GM10266 (cell line): Measurements from ENCODE around the gene CD58.

ENCODE experiments used
- DNase-seq: peaks from one replicate; pipeline ENCODE4 v3.0.0; 2012; ENCODE audit errors: extremely low spot score
- TF ChIP-seq, protein P1 (sequence below): IDR thresholded peaks from 2 replicates; pipeline ENCODE4 v1.5.1; 2012; ENCODE audit warnings: mild to moderate bottlenecking, low read depth; ENCODE audit not compliant: control insufficient read depth, insufficient read depth; ENCODE audit errors: missing control alignments

The CD58 gene

DNA sequence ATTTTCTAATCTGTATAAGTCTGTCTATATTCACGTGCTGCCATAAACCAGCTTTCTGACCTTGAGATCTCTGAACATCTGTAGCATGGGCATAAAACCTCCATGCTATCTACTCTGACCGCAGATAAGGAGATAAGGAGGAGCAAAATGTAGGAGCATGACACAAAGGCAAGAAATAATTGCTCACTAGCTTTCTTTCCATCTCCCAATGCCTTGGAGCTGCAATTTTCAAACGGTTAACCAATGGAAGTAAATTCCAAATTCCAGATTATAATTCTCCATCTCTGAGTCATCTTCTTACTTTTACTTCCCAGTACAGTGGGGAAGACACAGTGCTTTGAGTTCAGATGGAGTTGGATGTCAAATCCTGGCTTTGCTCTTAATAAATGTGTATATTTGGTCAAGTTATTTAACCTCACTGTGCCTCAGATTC is 41.6 kb downstream of the CD58 start:
- no peak for DNase-seq
- TF ChIP-seq, protein P1, sequence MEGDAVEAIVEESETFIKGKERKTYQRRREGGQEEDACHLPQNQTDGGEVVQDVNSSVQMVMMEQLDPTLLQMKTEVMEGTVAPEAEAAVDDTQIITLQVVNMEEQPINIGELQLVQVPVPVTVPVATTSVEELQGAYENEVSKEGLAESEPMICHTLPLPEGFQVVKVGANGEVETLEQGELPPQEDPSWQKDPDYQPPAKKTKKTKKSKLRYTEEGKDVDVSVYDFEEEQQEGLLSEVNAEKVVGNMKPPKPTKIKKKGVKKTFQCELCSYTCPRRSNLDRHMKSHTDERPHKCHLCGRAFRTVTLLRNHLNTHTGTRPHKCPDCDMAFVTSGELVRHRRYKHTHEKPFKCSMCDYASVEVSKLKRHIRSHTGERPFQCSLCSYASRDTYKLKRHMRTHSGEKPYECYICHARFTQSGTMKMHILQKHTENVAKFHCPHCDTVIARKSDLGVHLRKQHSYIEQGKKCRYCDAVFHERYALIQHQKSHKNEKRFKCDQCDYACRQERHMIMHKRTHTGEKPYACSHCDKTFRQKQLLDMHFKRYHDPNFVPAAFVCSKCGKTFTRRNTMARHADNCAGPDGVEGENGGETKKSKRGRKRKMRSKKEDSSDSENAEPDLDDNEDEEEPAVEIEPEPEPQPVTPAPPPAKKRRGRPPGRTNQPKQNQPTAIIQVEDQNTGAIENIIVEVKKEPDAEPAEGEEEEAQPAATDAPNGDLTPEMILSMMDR, result no peak

DNA sequence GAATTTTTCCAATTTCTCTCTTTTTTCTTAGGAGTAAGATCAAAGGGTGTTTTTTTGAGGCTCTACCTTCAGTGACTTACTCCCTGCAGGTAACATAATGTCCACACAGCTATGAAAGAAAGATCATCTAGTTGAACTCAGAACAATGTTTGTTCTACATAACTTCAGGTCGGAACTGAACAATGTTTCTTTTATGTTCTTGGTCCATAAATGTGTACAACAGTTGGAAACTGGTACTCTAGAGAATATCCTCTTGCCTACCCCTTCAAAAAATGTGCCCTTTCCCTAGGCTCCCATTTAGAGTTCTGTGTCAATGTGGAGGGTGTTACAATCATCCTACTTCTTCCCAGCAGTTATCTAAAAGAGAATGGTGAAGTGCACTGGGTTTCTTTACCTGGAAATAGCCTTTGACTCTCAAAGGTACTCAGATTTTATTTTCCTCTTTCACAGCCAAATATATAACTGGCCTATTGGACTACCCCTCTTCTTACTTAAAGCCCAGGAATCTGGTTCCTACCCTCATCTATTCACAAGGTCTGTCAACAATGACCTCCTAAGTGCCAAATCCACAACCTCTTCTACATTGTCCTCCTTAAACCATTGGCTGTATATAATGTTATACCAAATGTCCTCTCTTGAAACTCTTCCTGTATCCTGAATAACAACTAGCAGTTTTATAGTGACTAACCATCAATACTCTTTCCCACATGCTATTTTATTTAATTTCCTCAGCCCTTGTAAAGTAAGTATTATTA is 42.3 kb downstream of the CD58 start:
- TF ChIP-seq, protein P1, result no peak
- DNase-seq, result no peak

DNA sequence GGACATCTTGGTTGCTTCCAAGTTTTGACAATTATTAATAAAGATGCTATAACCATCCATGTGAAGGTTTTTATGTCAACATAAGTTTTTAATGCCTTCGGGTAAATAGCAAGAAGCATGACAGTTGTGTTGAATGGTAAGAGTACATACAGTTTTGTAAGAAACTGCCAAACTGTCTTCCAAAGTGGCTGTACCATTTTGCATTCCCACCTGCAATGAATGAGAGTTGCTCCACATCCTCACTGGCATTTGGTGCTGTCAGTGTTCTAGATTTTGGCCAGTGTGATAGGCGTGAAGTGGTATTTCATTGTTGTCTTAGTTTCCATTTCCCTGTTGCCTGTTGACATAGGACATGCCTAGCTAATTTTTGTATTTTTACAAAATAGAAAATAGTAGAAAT is 45.4 kb downstream of the CD58 start:
- DNase-seq, result no peak
- TF ChIP-seq, protein P1, result no peak

DNA sequence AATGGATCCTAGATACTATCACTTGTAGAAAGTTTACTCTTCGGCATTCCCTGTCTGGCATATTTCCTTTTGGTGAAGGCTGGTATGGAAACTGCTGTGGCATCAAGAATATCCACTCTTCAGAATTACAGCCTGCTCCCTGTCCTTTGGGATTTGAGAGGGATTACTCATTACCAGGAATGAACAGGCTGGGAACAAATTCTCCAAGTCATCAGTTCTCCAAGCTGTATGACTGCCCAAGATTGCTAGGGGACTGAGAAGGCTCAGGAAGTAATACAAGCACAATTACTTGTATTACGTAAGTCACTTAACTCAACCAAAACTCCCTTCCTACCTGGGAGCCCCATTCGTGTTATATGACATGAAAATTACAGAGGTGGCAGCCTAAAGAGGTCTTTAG is 49.6 kb downstream of the CD58 start:
- TF ChIP-seq, protein P1, result no peak
- no peak for DNase-seq

DNA sequence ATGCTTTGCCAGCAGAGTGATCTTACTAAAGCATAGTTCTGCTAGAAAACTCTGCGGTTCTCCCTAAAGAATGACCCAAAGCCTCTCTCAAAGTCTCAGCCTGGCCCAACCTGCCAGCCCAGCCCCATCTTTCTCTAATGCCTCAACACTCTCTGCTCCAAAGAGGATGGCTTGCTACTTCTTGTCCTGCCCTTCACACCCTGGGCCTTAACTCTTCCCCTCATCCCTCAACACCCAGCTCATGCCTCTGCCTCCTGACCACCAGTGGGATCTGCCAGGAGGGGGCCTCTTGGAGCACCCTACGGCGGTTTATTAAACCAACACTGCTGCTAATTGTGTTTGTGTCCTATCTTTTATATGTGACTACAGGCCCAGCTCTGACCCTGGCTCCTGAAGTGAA is 52.4 kb downstream of the CD58 start:
- no peak for DNase-seq
- TF ChIP-seq, protein P1, result no peak

DNA sequence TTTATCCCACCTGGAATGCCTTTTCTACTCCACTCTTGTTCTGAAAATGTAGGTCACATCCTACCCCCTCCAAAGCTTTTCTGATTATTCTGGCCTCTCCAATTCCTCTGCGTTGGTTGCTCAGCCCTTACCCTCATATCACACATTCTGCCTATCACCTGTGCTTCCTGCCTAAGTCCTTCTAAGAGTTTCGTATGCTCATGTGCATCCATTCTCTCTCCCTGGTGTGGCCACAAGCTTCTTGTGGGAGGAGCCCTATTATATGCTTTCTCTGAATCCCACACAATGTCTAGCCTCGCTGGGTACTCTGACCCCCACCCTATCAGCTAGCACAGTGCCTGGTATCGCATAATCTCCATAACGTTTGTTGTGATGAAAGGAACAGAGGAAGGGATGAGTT is 54.2 kb downstream of the CD58 start:
- DNase-seq, result no peak
- TF ChIP-seq, protein P1, result no peak

DNA sequence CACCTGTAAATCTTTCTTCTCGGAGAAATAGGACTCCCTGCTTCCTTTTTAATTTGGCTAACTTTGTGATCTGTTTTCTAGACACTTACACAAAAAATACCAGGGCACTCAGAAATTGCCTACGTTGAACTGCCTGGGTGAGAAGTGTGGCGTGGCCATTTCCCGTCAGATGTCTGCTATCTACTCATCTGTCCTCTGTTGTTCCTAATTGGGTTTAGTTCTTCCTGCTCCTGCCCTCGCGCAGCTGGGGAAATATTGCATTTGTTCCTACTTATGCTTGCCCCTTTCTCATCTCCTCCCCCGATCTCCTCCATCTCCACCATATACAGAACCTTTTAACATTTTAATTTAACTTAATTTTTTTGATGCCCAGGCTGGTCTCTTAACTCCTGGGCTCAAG is 55.1 kb downstream of the CD58 start:
- DNase-seq, result no peak
- TF ChIP-seq, protein P1, result no peak
